ENCODE measurements around the gene FHAD1.

The FHAD1 gene

GRCh38 chr1:15355968-15356625 is 109.1 kb downstream of the FHAD1 start:
- DNase-seq (ENCODE audit: low read depth), result no peak
- no peak overlapping the region for H3K4me3 ChIP-seq (ENCODE audit: low read length)
- no peak for TF ChIP-seq CTCF (conservative IDR thresholded peaks at IDR 0.05; ENCODE audit: low read depth, low read length)

- DNase-seq (ENCODE audit: low read depth), result no peak
- no peak for TF ChIP-seq CTCF (conservative IDR thresholded peaks at IDR 0.05; ENCODE audit: low read depth, low read length)
- no peak overlapping the region for H3K4me3 ChIP-seq (ENCODE audit: low read length)
Measured at GRCh38 chr1:15357612-15358207, 110.7 kb downstream of the FHAD1 start.

- no peak overlapping the region for H3K4me3 ChIP-seq (ENCODE audit: low read length)
- no peak for DNase-seq (ENCODE audit: low read depth)
- TF ChIP-seq CTCF (conservative IDR thresholded peaks at IDR 0.05; ENCODE audit: low read depth, low read length), result no peak
Measured at GRCh38 chr1:15358565-15359133, 111.6 kb downstream of the FHAD1 start.

- TF ChIP-seq CTCF (conservative IDR thresholded peaks at IDR 0.05; ENCODE audit: low read depth, low read length), result no peak
- H3K4me3 ChIP-seq (ENCODE audit: low read length), result no peak overlapping the region
- no peak for DNase-seq (ENCODE audit: low read depth)
Measured at GRCh38 chr1:15360700-15361099, 113.7 kb downstream of the FHAD1 start.

GRCh38 chr1:15362096-15362736 is 115.2 kb downstream of the FHAD1 start:
- H3K4me3 ChIP-seq (ENCODE audit: low read length), result no peak overlapping the region
- no peak for TF ChIP-seq CTCF (conservative IDR thresholded peaks at IDR 0.05; ENCODE audit: low read depth, low read length)
- no peak for DNase-seq (ENCODE audit: low read depth)

GRCh38 chr1:15362737-15363128 is 115.7 kb downstream of the FHAD1 start:
- no peak for DNase-seq (ENCODE audit: low read depth)
- no peak for TF ChIP-seq CTCF (conservative IDR thresholded peaks at IDR 0.05; ENCODE audit: low read depth, low read length)
- no peak overlapping the region for H3K4me3 ChIP-seq (ENCODE audit: low read length)
